ENCODE measurements around the gene TMUB2.
"Not testable (repeated sequence)": the region's sequence is repeated elsewhere in the genome, so short reads cannot be mapped to it uniquely, and the experiment has no call there.

TMUB2 gene

GRCh38 chr17:44186307-44187130 is at the start of gene TMUB2:
TMUB2 (plus strand) TSS chr17:44186972; CDS start chr17:44187709, 737 bp downstream.
- Histone ChIP-seq H3K27me3 (no peaks in the 10 kb centered on the region), H4K20me1 (peaks cover 3 to 55% (median 46%) of the 10 kb centered on the region in 11 experiments; a peak in 20 of 22 replicates), H3K4me1 (peaks cover 40 to 51% (median 44%) of the 10 kb centered on the region in 10 experiments), H3K36me3 (peaks cover 47 to 70% (median 52%) of the 10 kb centered on the region in 11 experiments), H3K27ac (peak within 1 kb of the TSS; percentile 89 to 98 (median 95)), H3K9me3 (replicated peaks in 1 of 11) (no peaks in the 10 kb centered on the region), H3K9ac (peak within 1 kb of the TSS; percentile 87 to 97 (median 92)), H3K4me2 (peak within 1 kb of the TSS; percentile 85 to 100 (median 92)), H3K4me3 (peak within 1 kb of the TSS; percentile 87 to 99 (median 91))
- TF ChIP-seq Cebpa-rat (IDR thresholded peaks at IDR 0.05): peak in 5 of 11 experiments; percentile 21 to 62 (median 32); a peak in 5 of 22 replicates

- 0 out of 22 replicates have a peak, but pooled peaks of 1 of the 11 experiments have one; percentile 8 for TF ChIP-seq Cebpa-rat (IDR thresholded peaks at IDR 0.05)
- H3K4me2 ChIP-seq: peak overlapping the region; percentile 65 to 93 (median 81)
- H3K27ac ChIP-seq: peak overlapping the region in 10 of 11 experiments; percentile 18 to 56 (median 46); a peak in 16 of 22 replicates
Observed at GRCh38 chr17:44137891-44138709, 48.7 kb upstream of the TMUB2 start.

GRCh38 chr17:44143921-44144320 is 42.9 kb upstream of the TMUB2 start:
- Histone ChIP-seq H3K36me3 (peaks cover 0 to 47% (median 42%) of the 10 kb centered on the region in 11 experiments; a peak in 18 of 22 replicates), H3K4me1 (peaks cover 22 to 45% (median 32%) of the 10 kb centered on the region in 10 experiments), H3K9ac (peak overlapping the region in 1 of 11 experiments; percentile 15; a peak in 1 of 22 replicates), H3K4me2 (0 out of 22 replicates have a peak overlapping the region, but pooled peaks of 1 of the 11 experiments have one; percentile 96)
- H3K4me3 ChIP-seq; H4K20me1 ChIP-seq; H3K27me3 ChIP-seq; H3K27ac ChIP-seq; H3K9me3 ChIP-seq (replicated peaks in 1 of 11): not testable (repeated sequence)

More at GRCh38 chr17:44137891-44138709, 48.7 kb upstream of the TMUB2 start:
- H3K4me3 ChIP-seq: peak overlapping the region in 2 of 10 experiments; percentile 20 to 40; a peak in 2 of 20 replicates
- H4K20me1 ChIP-seq: peaks cover 0 to 5% (median 0%) of the 10 kb centered on the region in 11 experiments; a peak in 1 of 22 replicates
- peak overlapping the region in 8 of 11 experiments; percentile 16 to 42 (median 30); a peak in 8 of 22 replicates for H3K9ac ChIP-seq
- H3K36me3 ChIP-seq: no peaks in the 10 kb centered on the region
- H3K4me1 ChIP-seq: peaks cover 28 to 45% (median 36%) of the 10 kb centered on the region in 10 experiments
- H3K27me3 ChIP-seq: no peaks in the 10 kb centered on the region
- no peaks in the 10 kb centered on the region for H3K9me3 ChIP-seq (replicated peaks in 1 of 11)

DNA sequence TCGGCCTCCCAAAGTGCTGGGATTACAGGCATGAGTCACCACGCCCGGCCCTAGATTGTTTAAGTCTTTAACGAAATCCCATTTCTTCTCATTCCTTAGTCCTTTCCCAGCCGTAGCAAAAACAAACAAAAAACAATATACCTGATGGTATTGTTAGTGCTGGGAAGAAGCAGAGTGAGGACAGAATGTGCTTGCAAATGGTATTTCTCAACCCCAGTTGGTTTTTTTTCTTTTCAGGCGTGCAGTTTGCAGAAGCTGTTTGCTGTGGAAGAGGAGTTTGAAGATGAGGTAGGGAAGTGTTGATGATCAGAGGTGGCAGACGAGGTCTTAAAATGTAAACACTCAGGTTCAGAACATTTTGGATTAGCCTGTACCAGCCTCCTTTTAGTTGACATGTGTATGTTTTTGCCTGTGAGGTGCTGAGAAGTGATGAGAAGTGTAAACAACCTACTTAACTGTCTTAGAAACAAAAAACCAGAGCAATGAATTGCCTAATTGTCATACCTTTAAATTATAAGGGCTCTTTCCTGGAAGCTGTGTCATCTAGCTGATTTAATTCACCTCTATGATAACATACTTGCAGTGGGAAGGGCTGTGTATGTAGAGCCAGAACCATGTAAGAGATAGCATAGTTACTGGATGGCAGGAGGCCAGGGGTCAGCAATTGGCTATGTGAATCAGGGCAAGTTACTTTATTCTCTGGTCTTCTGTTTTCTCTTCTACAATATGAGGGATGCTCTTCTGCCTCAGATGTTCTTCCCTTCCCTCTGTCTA is 41.6 kb upstream of the TMUB2 start:
- Histone ChIP-seq H3K4me2 (no peak overlapping the region), H4K20me1 (peaks cover 0 to 21% (median 7%) of the 10 kb centered on the region in 11 experiments; a peak in 8 of 22 replicates), H3K4me3 (no peak overlapping the region), H3K9me3 (replicated peaks in 1 of 11) (no peaks in the 10 kb centered on the region), H3K4me1 (peaks cover 31 to 54% (median 43%) of the 10 kb centered on the region in 10 experiments), H3K27ac (no peak overlapping the region), H3K9ac (0 out of 22 replicates have a peak overlapping the region, but pooled peaks of 1 of the 11 experiments have one; percentile 26), H3K27me3 (no peaks in the 10 kb centered on the region), H3K36me3 (peaks cover 0 to 58% (median 54%) of the 10 kb centered on the region in 11 experiments; a peak in 18 of 22 replicates)
- no peak for TF ChIP-seq Cebpa-rat (IDR thresholded peaks at IDR 0.05)

DNA sequence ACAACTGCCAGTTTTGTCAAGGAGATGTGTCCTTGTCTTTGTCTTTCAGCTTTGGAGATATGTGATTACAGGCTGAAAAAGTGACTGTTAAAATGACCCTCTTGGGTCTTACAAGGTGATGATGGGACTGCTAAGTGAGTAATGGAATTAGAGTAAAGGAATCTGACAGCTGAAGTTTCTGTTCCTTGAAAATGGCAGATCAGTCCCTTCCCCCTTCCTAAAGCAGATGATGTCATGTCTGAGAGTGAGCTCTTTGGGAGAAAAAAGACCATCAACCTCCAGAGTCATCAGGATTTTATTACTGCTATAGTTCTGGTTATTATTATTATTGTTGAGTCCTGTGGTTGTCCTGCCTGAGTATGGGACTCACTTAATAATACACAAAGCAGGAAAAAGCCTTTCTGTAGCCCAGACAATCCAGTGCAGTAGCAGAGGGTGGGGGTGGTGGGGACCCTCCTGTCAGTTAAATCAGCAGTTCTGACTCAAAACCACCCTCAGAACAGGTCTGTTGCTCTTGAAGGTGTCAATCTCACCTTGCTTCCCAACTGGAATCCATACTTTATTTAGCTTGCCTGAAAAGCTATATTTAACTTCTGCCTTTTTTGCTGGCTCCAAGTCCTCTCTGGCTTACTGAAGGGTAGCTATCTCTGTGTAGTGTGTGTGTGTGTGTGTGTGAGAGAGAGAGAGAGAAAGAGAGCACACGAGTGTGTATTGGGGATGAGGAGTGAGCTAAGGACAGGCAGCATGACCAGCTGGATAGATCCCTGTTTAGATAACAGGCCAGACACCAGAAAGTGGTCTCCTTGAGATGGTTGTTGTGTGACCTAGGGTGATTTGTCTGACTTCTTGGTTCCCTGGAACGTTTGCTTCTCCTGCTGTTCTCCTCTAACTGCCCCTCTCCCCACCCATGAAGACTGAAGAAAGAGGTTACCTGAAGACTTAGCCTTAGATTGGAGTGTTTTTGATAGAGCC is 40.1 kb upstream of the TMUB2 start:
- peak overlapping the region in 3 of 11 experiments; percentile 31 to 43 (median 36); a peak in 5 of 22 replicates for H3K4me2 ChIP-seq
- H3K4me3 ChIP-seq: no peak overlapping the region
- peaks cover 26 to 56% (median 47%) of the 10 kb centered on the region in 10 experiments for H3K4me1 ChIP-seq
- TF ChIP-seq Cebpa-rat (IDR thresholded peaks at IDR 0.05): no peak
- no peaks in the 10 kb centered on the region for H3K9me3 ChIP-seq (replicated peaks in 1 of 11)
- H3K36me3 ChIP-seq: peaks cover 0 to 73% (median 66%) of the 10 kb centered on the region in 11 experiments; a peak in 18 of 22 replicates
- H4K20me1 ChIP-seq: peaks cover 0 to 29% (median 8%) of the 10 kb centered on the region in 11 experiments; a peak in 10 of 22 replicates
- no peak overlapping the region for H3K9ac ChIP-seq
- H3K27ac ChIP-seq: peak overlapping the region in 1 of 11 experiments; percentile 17; a peak in 1 of 22 replicates
- H3K27me3 ChIP-seq: no peaks in the 10 kb centered on the region

DNA sequence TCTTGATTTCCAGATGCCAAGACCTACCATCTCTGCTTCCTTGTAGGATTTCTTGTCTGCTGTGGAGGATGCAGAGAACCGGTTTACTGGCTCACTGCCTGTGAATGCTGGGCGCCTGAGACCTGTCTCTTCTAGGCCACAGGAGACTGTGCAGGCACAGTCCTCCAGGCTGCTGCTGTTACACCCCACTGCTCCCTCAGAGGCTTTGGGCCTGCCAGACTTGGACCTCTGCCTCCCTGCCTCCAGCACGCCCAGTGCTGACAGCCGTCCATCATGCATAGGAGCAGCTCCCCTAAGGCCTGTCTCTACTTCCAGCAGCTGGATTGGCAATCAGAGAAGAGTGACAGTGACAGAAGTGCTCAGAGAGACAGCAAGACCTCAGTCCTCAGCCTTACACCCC is 39.0 kb upstream of the TMUB2 start:
- Histone ChIP-seq H4K20me1 (peaks cover 0 to 29% (median 8%) of the 10 kb centered on the region in 11 experiments; a peak in 10 of 22 replicates), H3K4me3 (no peak overlapping the region), H3K27ac (peak overlapping the region in 1 of 11 experiments; percentile 22; a peak in 3 of 22 replicates), H3K4me2 (no peak overlapping the region), H3K9ac (no peak overlapping the region), H3K36me3 (peaks cover 0 to 84% (median 74%) of the 10 kb centered on the region in 11 experiments; a peak in 19 of 22 replicates), H3K4me1 (peaks cover 22 to 48% (median 42%) of the 10 kb centered on the region in 10 experiments), H3K9me3 (replicated peaks in 1 of 11) (no peaks in the 10 kb centered on the region), H3K27me3 (no peaks in the 10 kb centered on the region)
- no peak for TF ChIP-seq Cebpa-rat (IDR thresholded peaks at IDR 0.05)

DNA sequence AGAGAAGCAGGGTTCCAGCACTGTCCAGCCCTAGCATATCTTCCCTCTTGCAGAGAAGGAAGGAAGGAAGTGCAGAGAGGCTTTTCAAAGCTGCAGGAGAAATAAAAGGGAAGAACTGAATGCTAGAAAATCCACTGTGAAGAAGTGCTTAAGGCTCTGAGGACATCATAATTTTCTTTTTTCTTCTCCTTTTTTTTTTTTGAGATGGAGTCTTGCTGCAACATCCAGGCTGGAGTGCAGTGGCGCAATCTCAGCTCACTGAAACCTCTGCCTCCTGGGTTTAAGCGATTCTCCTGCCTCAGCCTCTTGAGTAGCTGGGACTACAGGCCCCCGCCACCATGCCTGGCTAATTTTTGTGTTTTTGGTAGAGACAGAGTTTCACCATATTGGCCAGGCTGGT is 37.7 kb upstream of the TMUB2 start:
- Histone ChIP-seq H4K20me1 (peaks cover 0 to 29% (median 8%) of the 10 kb centered on the region in 11 experiments; a peak in 10 of 22 replicates), H3K9ac (peak overlapping the region in 7 of 11 experiments; percentile 15 to 42 (median 26); a peak in 7 of 22 replicates), H3K36me3 (peaks cover 0 to 95% (median 84%) of the 10 kb centered on the region in 11 experiments; a peak in 19 of 22 replicates), H3K27ac (peak overlapping the region in 8 of 11 experiments; percentile 0 to 32 (median 10); a peak in 6 of 22 replicates), H3K4me2 (peak overlapping the region; percentile 20 to 67 (median 42); a peak in 18 of 22 replicates), H3K4me1 (peaks cover 13 to 44% (median 31%) of the 10 kb centered on the region in 10 experiments; a peak in 19 of 20 replicates)
- not testable (repeated sequence) for H3K27me3 ChIP-seq; H3K4me3 ChIP-seq; H3K9me3 ChIP-seq (replicated peaks in 1 of 11)
- TF ChIP-seq Cebpa-rat (IDR thresholded peaks at IDR 0.05): peak in 2 of 11 experiments; percentile 22 to 25; a peak in 1 of 22 replicates
